HepG2 (cell line): ENCODE measurements around the gene PIM3. TPM values are rescaled to one million over a fixed set of nuclear protein-coding genes. Genes with fewer than 3 reads are reported as not detected.
A peak's percentile ranks its signal among the peaks of the same experiment; 100 is the strongest.

Source experiments
- AGO2 ChIP-seq: fragments of 200-400 bp; formaldehyde crosslinking; optimal IDR thresholded peaks from 2 replicates; pipeline ENCODE3; 2017; ENCODE audit warnings: mild to moderate bottlenecking, low read depth, low read length, moderate library complexity
- CC2D1A ChIP-seq: sonication (generic); formaldehyde crosslinking; IDR thresholded peaks from 2 replicates; pipeline ENCODE4 v1.8.1; 2023; ENCODE audit warnings: mild to moderate bottlenecking, missing genetic modification reagents
- FLYWCH1 ChIP-seq: sonication (generic); formaldehyde crosslinking; IDR thresholded peaks from 2 replicates; pipeline ENCODE4 v1.8.1; 2023; ENCODE audit warnings: mild to moderate bottlenecking, missing genetic modification reagents
- GABPB1 ChIP-seq: IDR thresholded peaks from 2 replicates; pipeline ENCODE4 v1.6.1; 2016; ENCODE audit warnings: mild to moderate bottlenecking, missing genetic modification reagents, moderate library complexity, missing compliant biosample characterization
- HNRNPLL ChIP-seq: fragments of 200-400 bp; formaldehyde crosslinking; IDR thresholded peaks from 2 replicates; pipeline ENCODE4 v1.6.1; 2017; ENCODE audit warnings: mild to moderate bottlenecking, low read depth, low read length; ENCODE audit not compliant: poor library complexity, severe bottlenecking
- HOXD1 ChIP-seq: sonication (generic); formaldehyde crosslinking; IDR thresholded peaks from 2 replicates; pipeline ENCODE4 v1.5.0; 2020; ENCODE audit warnings: missing genetic modification reagents
- MAFK ChIP-seq, 2 experiments: IDR thresholded peaks in 1 of 2; conservative IDR thresholded peaks in 1 of 2; 2 replicates each; pipeline ENCODE4 v1.6.1; 2011; ENCODE audit warnings: improper control_type of control experiment in 2 of 2, low read length in 2 of 2
- NFKBIZ ChIP-seq: IDR thresholded peaks from 2 replicates; pipeline ENCODE4 v1.6.1; 2018; ENCODE audit warnings: missing genetic modification reagents, missing compliant biosample characterization
- SRF ChIP-seq: IDR thresholded peaks from 2 replicates; pipeline ENCODE4 v1.6.1; 2011; ENCODE audit warnings: mild to moderate bottlenecking, low read depth, low read length, moderate library complexity
- TP53 ChIP-seq: sonication (generic); formaldehyde crosslinking; conservative IDR thresholded peaks from 2 replicates; pipeline ENCODE4 v1.4.0; 2020; ENCODE audit warnings: missing genetic modification reagents
- ZNF136 ChIP-seq: sonication (generic); formaldehyde crosslinking; IDR thresholded peaks from 2 replicates; pipeline ENCODE4 v1.8.1; 2022; ENCODE audit warnings: low read depth, mild to moderate bottlenecking, moderate library complexity, missing genetic modification reagents
- ZNF296 ChIP-seq: sonication (generic); formaldehyde crosslinking; conservative IDR thresholded peaks from 2 replicates; pipeline ENCODE4 v1.5.0; 2020; ENCODE audit warnings: mild to moderate bottlenecking, missing genetic modification reagents
- ZSCAN30 ChIP-seq: sonication (generic); formaldehyde crosslinking; IDR thresholded peaks from 2 replicates; pipeline ENCODE4 v1.5.0; 2020; ENCODE audit warnings: mild to moderate bottlenecking, missing genetic modification reagents
- polyA plus RNA-seq, 8 experiments: library from polyadenylated mRNA; depleted of rRNA in 3 of 8; stranded (reverse) in 7 of 8; unstranded in 1 of 8; fragments of >200 nt; fragmentation: Illumina TruSeq in 4 of 8; extraction: Trizol in 4 of 8; gene quantifications; 2 replicates each; pipeline versions ENCODE4 v1.2.1 to v1.2.3, GENCODE V29; 2011 to 2016; ENCODE audit warnings: low read depth in 4 of 8, missing spikeins in 1 of 8, mixed read lengths in 1 of 8; ENCODE audit not compliant: insufficient read depth in 1 of 8
- total RNA-seq, 5 experiments: library from RNA; depleted of rRNA; stranded (reverse); fragments of >200 nt; fragmentation: Illumina TruSeq; extraction: Trizol; gene quantifications; 2 replicates each; pipeline ENCODE4 v1.2.3, GENCODE V29; 2016; ENCODE audit warnings: low read depth in 1 of 5
- TF ChIP-seq, protein P1 (sequence below): sonication (generic); formaldehyde crosslinking; conservative IDR thresholded peaks from 2 replicates; pipeline ENCODE4 v1.4.0; 2020; ENCODE audit warnings: missing genetic modification reagents
- TF ChIP-seq, protein P2 (sequence below): IDR thresholded peaks from 2 replicates; pipeline ENCODE4 v1.6.1; 2018; ENCODE audit warnings: missing genetic modification reagents, mild to moderate bottlenecking, missing compliant biosample characterization
- TF ChIP-seq, protein P3 (sequence below): IDR thresholded peaks from 2 replicates; pipeline ENCODE4 v1.6.1; 2016; ENCODE audit warnings: low read depth, control low read depth
- TF ChIP-seq, protein P4 (sequence below): fragments of 450-650 bp; IDR thresholded peaks from 2 replicates; pipeline ENCODE4 v1.6.1; 2017; ENCODE audit warnings: mild to moderate bottlenecking
- TF ChIP-seq, protein P5 (sequence below): sonication (generic); formaldehyde crosslinking; IDR thresholded peaks from 2 replicates; pipeline ENCODE4 v1.5.1; 2020; ENCODE audit warnings: missing genetic modification reagents, mild to moderate bottlenecking, borderline replicate concordance

Gene PIM3
- total and polyA plus RNA-seq, 2 of the 13 experiments (the other 11 are each of a cell fraction or from before 2014, with no cell fraction given) = 21.6 to 31.2 TPM

DNA sequence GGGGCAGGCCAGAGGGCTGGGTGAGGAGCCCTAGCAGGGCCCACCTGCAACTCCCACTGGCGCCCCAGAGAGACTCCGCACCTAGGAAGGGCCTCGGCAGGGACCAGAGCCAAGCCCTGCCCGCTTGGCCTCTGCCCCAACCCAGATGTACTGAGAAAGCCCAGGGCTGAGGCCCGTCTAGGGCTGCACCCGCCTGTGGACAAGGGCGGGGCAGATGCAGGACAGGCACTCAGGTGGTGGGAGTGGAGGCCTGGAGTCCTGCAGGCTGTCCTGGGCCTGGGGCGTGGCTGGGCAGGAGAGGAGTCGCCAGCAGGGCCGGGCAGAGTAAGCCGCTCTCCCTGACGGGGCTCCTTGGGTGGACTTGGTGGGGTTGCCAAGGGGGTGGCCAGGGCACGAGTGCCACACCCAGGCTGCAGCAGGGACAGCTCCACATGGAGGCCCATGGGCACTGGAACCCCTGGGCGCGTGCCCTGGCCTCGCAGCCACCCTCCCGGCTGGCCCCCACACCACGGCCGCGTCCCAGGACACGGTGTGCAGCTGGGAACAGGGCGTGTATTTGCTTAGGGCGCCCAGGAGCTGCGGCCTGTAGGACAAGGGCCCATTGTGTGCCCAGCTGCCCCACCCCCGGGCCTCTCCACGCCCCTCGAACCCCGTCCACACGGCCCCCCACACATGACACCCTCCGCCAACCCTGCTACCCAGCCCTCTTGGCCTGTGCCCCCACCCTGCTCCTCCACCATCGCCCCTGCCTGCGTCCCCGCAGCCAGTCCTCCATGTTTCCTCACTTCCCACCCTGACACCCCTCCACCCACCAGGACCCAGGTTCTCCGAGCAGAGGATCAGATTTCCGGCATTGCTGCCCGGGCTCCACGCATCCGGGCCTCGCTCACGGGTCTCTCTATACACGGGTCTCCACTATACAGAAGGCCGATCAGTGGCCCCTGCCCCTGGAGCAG, 11.3 kb upstream of the PIM3 start (continued):
- TF ChIP-seq AGO2 (peak; percentile 68), ZSCAN30 (CRISPR knock-in tag) (no peak), ZNF136 (no peak), SRF (no peak), TP53 (no peak), HOXD1 (no peak; the same call in 1 of the 2 replicates), NFKBIZ (CRISPR knock-in tag) (0 out of 2 replicates have a peak, but pooled peaks have one; percentile 37), HNRNPLL (peak; percentile 0), GABPB1 (CRISPR knock-in tag) (peak; percentile 72; the same call in 1 of the 2 replicates), ZNF296 (CRISPR knock-in tag) (peak; percentile 95), FLYWCH1 (CRISPR knock-in tag) (no peak), MAFK (conservative IDR thresholded peaks at IDR 0.05 in 1 of 2, IDR thresholded peaks at IDR 0.05 in 1 of 2; ENCODE audit: low read length in 2 of 2) (no peak), CC2D1A (CRISPR knock-in tag) (no peak)
- TF ChIP-seq, protein P1, sequence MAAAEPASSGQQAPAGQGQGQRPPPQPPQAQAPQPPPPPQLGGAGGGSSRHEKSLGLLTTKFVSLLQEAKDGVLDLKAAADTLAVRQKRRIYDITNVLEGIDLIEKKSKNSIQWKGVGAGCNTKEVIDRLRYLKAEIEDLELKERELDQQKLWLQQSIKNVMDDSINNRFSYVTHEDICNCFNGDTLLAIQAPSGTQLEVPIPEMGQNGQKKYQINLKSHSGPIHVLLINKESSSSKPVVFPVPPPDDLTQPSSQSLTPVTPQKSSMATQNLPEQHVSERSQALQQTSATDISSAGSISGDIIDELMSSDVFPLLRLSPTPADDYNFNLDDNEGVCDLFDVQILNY (CRISPR knock-in tag) = 0 out of 2 replicates have a peak, but pooled peaks have one; percentile 28
- TF ChIP-seq, protein P2, sequence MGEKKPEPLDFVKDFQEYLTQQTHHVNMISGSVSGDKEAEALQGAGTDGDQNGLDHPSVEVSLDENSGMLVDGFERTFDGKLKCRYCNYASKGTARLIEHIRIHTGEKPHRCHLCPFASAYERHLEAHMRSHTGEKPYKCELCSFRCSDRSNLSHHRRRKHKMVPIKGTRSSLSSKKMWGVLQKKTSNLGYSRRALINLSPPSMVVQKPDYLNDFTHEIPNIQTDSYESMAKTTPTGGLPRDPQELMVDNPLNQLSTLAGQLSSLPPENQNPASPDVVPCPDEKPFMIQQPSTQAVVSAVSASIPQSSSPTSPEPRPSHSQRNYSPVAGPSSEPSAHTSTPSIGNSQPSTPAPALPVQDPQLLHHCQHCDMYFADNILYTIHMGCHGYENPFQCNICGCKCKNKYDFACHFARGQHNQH (CRISPR knock-in tag) = peak; percentile 19
- TF ChIP-seq, protein P3, sequence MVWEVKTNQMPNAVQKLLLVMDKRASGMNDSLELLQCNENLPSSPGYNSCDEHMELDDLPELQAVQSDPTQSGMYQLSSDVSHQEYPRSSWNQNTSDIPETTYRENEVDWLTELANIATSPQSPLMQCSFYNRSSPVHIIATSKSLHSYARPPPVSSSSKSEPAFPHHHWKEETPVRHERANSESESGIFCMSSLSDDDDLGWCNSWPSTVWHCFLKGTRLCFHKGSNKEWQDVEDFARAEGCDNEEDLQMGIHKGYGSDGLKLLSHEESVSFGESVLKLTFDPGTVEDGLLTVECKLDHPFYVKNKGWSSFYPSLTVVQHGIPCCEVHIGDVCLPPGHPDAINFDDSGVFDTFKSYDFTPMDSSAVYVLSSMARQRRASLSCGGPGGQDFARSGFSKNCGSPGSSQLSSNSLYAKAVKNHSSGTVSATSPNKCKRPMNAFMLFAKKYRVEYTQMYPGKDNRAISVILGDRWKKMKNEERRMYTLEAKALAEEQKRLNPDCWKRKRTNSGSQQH (CRISPR knock-in tag) = no peak
- TF ChIP-seq, protein P4, sequence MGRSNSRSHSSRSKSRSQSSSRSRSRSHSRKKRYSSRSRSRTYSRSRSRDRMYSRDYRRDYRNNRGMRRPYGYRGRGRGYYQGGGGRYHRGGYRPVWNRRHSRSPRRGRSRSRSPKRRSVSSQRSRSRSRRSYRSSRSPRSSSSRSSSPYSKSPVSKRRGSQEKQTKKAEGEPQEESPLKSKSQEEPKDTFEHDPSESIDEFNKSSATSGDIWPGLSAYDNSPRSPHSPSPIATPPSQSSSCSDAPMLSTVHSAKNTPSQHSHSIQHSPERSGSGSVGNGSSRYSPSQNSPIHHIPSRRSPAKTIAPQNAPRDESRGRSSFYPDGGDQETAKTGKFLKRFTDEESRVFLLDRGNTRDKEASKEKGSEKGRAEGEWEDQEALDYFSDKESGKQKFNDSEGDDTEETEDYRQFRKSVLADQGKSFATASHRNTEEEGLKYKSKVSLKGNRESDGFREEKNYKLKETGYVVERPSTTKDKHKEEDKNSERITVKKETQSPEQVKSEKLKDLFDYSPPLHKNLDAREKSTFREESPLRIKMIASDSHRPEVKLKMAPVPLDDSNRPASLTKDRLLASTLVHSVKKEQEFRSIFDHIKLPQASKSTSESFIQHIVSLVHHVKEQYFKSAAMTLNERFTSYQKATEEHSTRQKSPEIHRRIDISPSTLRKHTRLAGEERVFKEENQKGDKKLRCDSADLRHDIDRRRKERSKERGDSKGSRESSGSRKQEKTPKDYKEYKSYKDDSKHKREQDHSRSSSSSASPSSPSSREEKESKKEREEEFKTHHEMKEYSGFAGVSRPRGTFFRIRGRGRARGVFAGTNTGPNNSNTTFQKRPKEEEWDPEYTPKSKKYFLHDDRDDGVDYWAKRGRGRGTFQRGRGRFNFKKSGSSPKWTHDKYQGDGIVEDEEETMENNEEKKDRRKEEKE = no peak
- TF ChIP-seq, protein P5, sequence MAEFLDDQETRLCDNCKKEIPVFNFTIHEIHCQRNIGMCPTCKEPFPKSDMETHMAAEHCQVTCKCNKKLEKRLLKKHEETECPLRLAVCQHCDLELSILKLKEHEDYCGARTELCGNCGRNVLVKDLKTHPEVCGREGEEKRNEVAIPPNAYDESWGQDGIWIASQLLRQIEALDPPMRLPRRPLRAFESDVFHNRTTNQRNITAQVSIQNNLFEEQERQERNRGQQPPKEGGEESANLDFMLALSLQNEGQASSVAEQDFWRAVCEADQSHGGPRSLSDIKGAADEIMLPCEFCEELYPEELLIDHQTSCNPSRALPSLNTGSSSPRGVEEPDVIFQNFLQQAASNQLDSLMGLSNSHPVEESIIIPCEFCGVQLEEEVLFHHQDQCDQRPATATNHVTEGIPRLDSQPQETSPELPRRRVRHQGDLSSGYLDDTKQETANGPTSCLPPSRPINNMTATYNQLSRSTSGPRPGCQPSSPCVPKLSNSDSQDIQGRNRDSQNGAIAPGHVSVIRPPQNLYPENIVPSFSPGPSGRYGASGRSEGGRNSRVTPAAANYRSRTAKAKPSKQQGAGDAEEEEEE (CRISPR knock-in tag) = no peak
